SK-N-SH (cell line): ENCODE results near the gene TFAP2B. TPM values are rescaled to one million over a fixed set of nuclear protein-coding genes. Genes with fewer than 3 reads are reported as not detected.

ENCODE experiments used
- CTCF ChIA-PET: fragments of 300-600, 350-600 bp; formaldehyde crosslinking; extraction: SDS; loops from one replicate; lab custom pipeline; 2021; lab: Yijun Ruan, JAX
- POLR2A ChIA-PET: fragments of 350-600 bp; sonication (Branson Sonifier 250); formaldehyde crosslinking; extraction: SDS; loops from one replicate; lab custom pipeline; 2020; ENCODE audit warnings: antibody characterized with exemption, inconsistent platforms; lab: Yijun Ruan, JAX
- DNase-seq: peaks from one replicate; pipeline ENCODE4 v3.0.0; 2012
- H2AFZ ChIP-seq: fragments of 200-600 bp; sonication (generic); 2 replicates; pipeline ENCODE4 v1.8.1; 2016; ENCODE audit warnings: antibody characterized with exemption, mild to moderate bottlenecking, low read depth
- H3F3A ChIP-seq: fragments of 200-600 bp; sonication (generic); replicated peaks from 2 replicates; pipeline ENCODE3; 2016; ENCODE audit warnings: antibody characterized with exemption, mild to moderate bottlenecking; ENCODE audit not compliant: insufficient read depth
- H3K27ac ChIP-seq, 2 experiments: fragments of 200-500 bp in 1 of 2; fragments of 200-600 bp in 1 of 2; sonication (Bioruptor generic) in 1 of 2; sonication (generic), shearing (Covaris generic) in 1 of 2; 2 replicates each; pipeline versions ENCODE4 v1.5.1 to v1.6.1; 2014 to 2016; ENCODE audit warnings: low read depth in 2 of 2, inconsistent platforms in 1 of 2, low read length in 1 of 2, mild to moderate bottlenecking in 1 of 2, mixed read lengths in 1 of 2
- H3K27me3 ChIP-seq: fragments of 200-600 bp; sonication (generic), shearing (Covaris generic); 2 replicates; pipeline ENCODE4 v1.6.1; 2016; ENCODE audit warnings: mixed run types; ENCODE audit not compliant: insufficient read depth
- H3K36me3 ChIP-seq, 2 experiments: fragments of 200-500 bp in 1 of 2; fragments of 200-600 bp in 1 of 2; sonication (Bioruptor generic) in 1 of 2; sonication (generic) in 1 of 2; replicated peaks in 1 of 2; 2 replicates each; pipeline versions ENCODE3 to v1.5.1; 2014 to 2016; ENCODE audit warnings: low read length in 1 of 2, mild to moderate bottlenecking in 1 of 2; ENCODE audit not compliant: insufficient read depth in 2 of 2, control insufficient read depth in 1 of 2
- H3K4me1 ChIP-seq, 2 experiments: fragments of 200-500 bp in 1 of 2; fragments of 200-600 bp in 1 of 2; sonication (Bioruptor generic) in 1 of 2; sonication (generic), shearing (Covaris generic) in 1 of 2; 2 replicates each; pipeline versions ENCODE4 v1.5.1 to v1.6.1; 2014 to 2016; ENCODE audit warnings: low read depth in 1 of 2, low read length in 1 of 2, mixed run types in 1 of 2; ENCODE audit not compliant: insufficient read depth in 2 of 2, control insufficient read depth in 1 of 2
- H3K4me2 ChIP-seq: fragments of 200-600 bp; sonication (generic), shearing (Covaris generic); 2 replicates; pipeline ENCODE4 v1.6.1; 2017; ENCODE audit warnings: mixed run types
- H3K4me3 ChIP-seq, 2 experiments: fragments of 200-500 bp in 1 of 2; fragments of 200-600 bp in 1 of 2; sonication (Bioruptor generic) in 1 of 2; sonication (generic), shearing (Covaris generic) in 1 of 2; 2 replicates each; pipeline versions ENCODE4 v1.5.1 to v1.8.1; 2014 to 2016; ENCODE audit warnings: low read depth in 2 of 2, inconsistent platforms in 1 of 2, low read length in 1 of 2, mild to moderate bottlenecking in 1 of 2, mixed read lengths in 1 of 2, moderate library complexity in 1 of 2
- H3K79me2 ChIP-seq: fragments of 200-600 bp; sonication (generic); 2 replicates; pipeline ENCODE4 v1.8.1; 2017; ENCODE audit warnings: mild to moderate bottlenecking; ENCODE audit not compliant: insufficient read depth
- H3K9ac ChIP-seq: fragments of 200-600 bp; sonication (generic); 2 replicates; pipeline ENCODE4 v1.6.1; 2017; ENCODE audit warnings: mixed run types
- H3K9me2 ChIP-seq: fragments of 200-600 bp; sonication (generic); 2 replicates; pipeline ENCODE4 v1.6.1; 2017; ENCODE audit warnings: mixed run types
- H3K9me3 ChIP-seq: fragments of 200-600 bp; sonication (generic); 2 replicates; pipeline ENCODE4 v1.6.1; 2017; ENCODE audit warnings: mixed run types, mild to moderate bottlenecking, moderate library complexity
- H4K20me1 ChIP-seq: fragments of 200-600 bp; sonication (generic); 2 replicates; pipeline ENCODE4 v1.6.1; 2017; ENCODE audit warnings: mild to moderate bottlenecking, mixed run types; ENCODE audit not compliant: insufficient read depth
- CHD2 ChIP-seq: fragments of 150-350 bp; IDR thresholded peaks from 2 replicates; pipeline ENCODE4 v1.6.1; 2018; ENCODE audit warnings: low read length; ENCODE audit not compliant: partially characterized antibody
- ELF1 ChIP-seq: IDR thresholded peaks from 2 replicates; pipeline ENCODE4 v1.4.0; 2012
- GABPA ChIP-seq: IDR thresholded peaks from 2 replicates; pipeline ENCODE4 v1.4.0; 2012; ENCODE audit warnings: low read depth, mild to moderate bottlenecking
- NRF1 ChIP-seq: IDR thresholded peaks from 2 replicates; pipeline ENCODE4 v1.6.1; 2012; ENCODE audit warnings: low read depth, mild to moderate bottlenecking, low read length
- RAD21 ChIP-seq: IDR thresholded peaks from 2 replicates; pipeline ENCODE4 v1.6.1; 2012; ENCODE audit warnings: mild to moderate bottlenecking, low read length
- RXRA ChIP-seq: IDR thresholded peaks from 2 replicates; pipeline ENCODE4 v1.4.0; 2012; ENCODE audit warnings: low read depth, mild to moderate bottlenecking, borderline replicate concordance
- ZBTB33 ChIP-seq: IDR thresholded peaks from 2 replicates; pipeline ENCODE4 v1.4.0; 2012; ENCODE audit warnings: low read depth, borderline replicate concordance
- WGBS: methylation state at CpG from one replicate; pipeline ENCODE4 v1.1.6; 2017; ENCODE audit warnings: low lambda C conversion rate; 5-methylcytosine and 5-hydroxymethylcytosine counted together
- polyA plus RNA-seq, 3 experiments: library from polyadenylated mRNA; depleted of rRNA; stranded (reverse); fragments of >200 nt; gene quantifications; 2 replicates each; pipeline ENCODE4 v1.2.3, GENCODE V29; 2012

Gene TFAP2B
- polyA plus RNA-seq, 1 of the 3 experiments (the other 2 are of a cell fraction): 1.1 TPM

GRCh38 chr6:50848989-50849795, 30.5 kb downstream of the TFAP2B start:
- POLR2A ChIA-PET: interaction anchor here (0.6 to 2.6 kb wide), 11 partner anchors 10 to 1111 kb away, joined by 3 to 10 read pairs (median 5); partner anchors contain the start of gene TFAP2B
- H3K9me3 ChIP-seq: no peaks in the 10 kb centered on the region
- TF ChIP-seq ZBTB33 (no peak), RAD21 (peak; percentile 4; the same call in 1 of the 2 replicates)
- H3K9me2 ChIP-seq: no peaks in the 10 kb centered on the region
- peak overlapping the region in 1 of 2 experiments; percentile 93; a peak in 2 of 4 replicates for H3K27ac ChIP-seq
- no peaks in the 10 kb centered on the region for H3K79me2 ChIP-seq
- H4K20me1 ChIP-seq: no peaks in the 10 kb centered on the region
- peaks cover 7% of the 10 kb centered on the region; the same call in 1 of the 2 replicates for H3K27me3 ChIP-seq
- peaks cover 0 to 23% of the 10 kb centered on the region in 2 experiments; a peak in 2 of 4 replicates for H3K4me1 ChIP-seq
- peak; percentile 66 for DNase-seq
- CTCF ChIA-PET: interaction anchor here (0.8 to 2.6 kb wide), 8 partner anchors 10 to 995 kb away, joined by 3 to 10 read pairs (median 4); no protein-coding TSS in a partner anchor
- H3K36me3 ChIP-seq: peaks cover 0 to 8% of the 10 kb centered on the region in 2 experiments
- H2AFZ ChIP-seq: no peak overlapping the region
- H3K9ac ChIP-seq: no peak overlapping the region
- peak overlapping the region in 1 of 2 experiments; percentile 46; a peak in 2 of 4 replicates for H3K4me3 ChIP-seq
- WGBS: 17% methylated on average over 27 of the region's 27 CpGs
- H3F3A ChIP-seq: no peaks in the 10 kb centered on the region
- H3K4me2 ChIP-seq: 0 out of 2 replicates have a peak overlapping the region, but pooled peaks have one; percentile 71

- peak overlapping the region; percentile 39 to 46; a peak in 3 of 4 replicates for H3K4me3 ChIP-seq
- H3K9ac ChIP-seq: no peak overlapping the region
- no peaks in the 10 kb centered on the region for H3K9me2 ChIP-seq
- H3K9me3 ChIP-seq: no peaks in the 10 kb centered on the region
- H3K27ac ChIP-seq: peak overlapping the region in 1 of 2 experiments; percentile 93; a peak in 2 of 4 replicates
- H2AFZ ChIP-seq: peak overlapping the region; percentile 85; the same call in 1 of the 2 replicates
- no peaks in the 10 kb centered on the region for H3K79me2 ChIP-seq
- ChIA-PET CTCF (interaction anchor here (0.8 to 2.6 kb wide), 9 partner anchors 10 to 994 kb away, joined by 3 to 10 read pairs (median 4); no protein-coding TSS in a partner anchor), POLR2A (interaction anchor here (0.6 to 2.6 kb wide), 11 partner anchors 10 to 1110 kb away, joined by 3 to 10 read pairs (median 5); partner anchors contain the start of gene TFAP2B)
- peaks cover 0 to 23% of the 10 kb centered on the region in 2 experiments; a peak in 2 of 4 replicates for H3K4me1 ChIP-seq
- H3K36me3 ChIP-seq: peaks cover 0 to 2% of the 10 kb centered on the region in 2 experiments
- H3K27me3 ChIP-seq: peaks cover 7% of the 10 kb centered on the region; the same call in 1 of the 2 replicates
- DNase-seq: peak; percentile 81
- no peak for TF ChIP-seq ELF1
- TF ChIP-seq GABPA: no peak
- no peak for TF ChIP-seq NRF1
- TF ChIP-seq RXRA: no peak
- no peak for TF ChIP-seq CHD2
- 4% methylated on average over 20 of the region's 22 CpGs for WGBS
- no peaks in the 10 kb centered on the region for H4K20me1 ChIP-seq
- no peaks in the 10 kb centered on the region for H3F3A ChIP-seq
- H3K4me2 ChIP-seq: peak overlapping the region; percentile 71
These were observed 31.1 kb downstream of the TFAP2B start for GRCh38 chr6:50849796-50850180.
